KOPT-K1 (cell line): ENCODE data around the gene FAM131A.
A peak's percentile ranks its signal among the peaks of the same experiment; 100 is the strongest.

ENCODE experiments used
- H3K27ac ChIP-seq: fragments of 200-600 bp; sonication (generic); 2 replicates; pipeline ENCODE4 v1.5.1; 2016; ENCODE audit warnings: antibody characterized with exemption, mild to moderate bottlenecking, low read depth, low read length; ENCODE audit not compliant: poor library complexity, severe bottlenecking
- H3K36me3 ChIP-seq: fragments of 200-600 bp; sonication (generic); 2 replicates; pipeline ENCODE4 v1.5.1; 2017; ENCODE audit warnings: antibody characterized with exemption, mild to moderate bottlenecking, low read length, moderate library complexity; ENCODE audit not compliant: insufficient read depth
- H3K9me3 ChIP-seq: fragments of 200-600 bp; sonication (generic); 2 replicates; pipeline ENCODE4 v1.5.1; 2017; ENCODE audit warnings: antibody characterized with exemption, low read length, mild to moderate bottlenecking; ENCODE audit not compliant: insufficient read depth, poor library complexity, severe bottlenecking

The FAM131A gene

DNA sequence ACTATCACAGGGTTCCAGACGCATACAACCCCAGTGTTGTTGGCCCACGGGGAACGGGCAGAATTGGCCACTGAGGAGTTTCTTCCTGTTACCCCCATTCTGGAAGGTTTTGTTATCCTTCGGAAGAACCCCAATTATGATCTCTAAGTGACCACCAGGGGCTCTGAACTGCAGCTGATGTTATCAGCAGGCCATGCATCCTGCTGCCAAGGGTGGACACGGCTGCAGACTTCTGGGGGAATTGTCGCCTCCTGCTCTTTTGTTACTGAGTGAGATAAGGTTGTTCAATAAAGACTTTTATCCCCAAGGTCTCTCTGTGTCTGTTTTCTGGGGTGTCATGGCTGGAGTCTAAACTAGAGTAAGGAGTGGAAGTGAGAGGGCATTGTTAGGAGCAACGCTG lies 28.7 kb upstream of the FAM131A start:
- Histone ChIP-seq H3K36me3 (peaks cover 56% of the 10 kb centered on the region), H3K9me3 (no peaks in the 10 kb centered on the region), H3K27ac (no peak overlapping the region)

DNA sequence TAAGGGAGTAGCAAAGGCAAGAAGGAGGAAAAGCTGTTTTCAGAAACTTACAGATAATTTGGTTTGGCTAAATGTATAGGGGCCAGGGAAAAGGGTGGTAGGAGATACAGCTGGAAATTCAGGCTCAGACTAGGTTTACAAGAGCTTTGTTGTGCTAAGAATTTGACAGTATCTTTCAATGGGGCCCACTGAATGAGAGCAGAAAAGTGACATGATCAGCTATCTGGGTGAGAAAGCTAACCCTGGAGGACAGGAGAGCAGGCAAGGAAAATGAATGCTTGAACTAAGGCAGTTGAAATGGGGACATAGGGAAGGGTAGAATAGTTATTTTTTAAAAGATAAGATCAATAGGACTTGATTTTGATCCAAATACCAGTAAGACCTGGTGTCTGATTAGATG lies 25.8 kb upstream of the FAM131A start:
- Histone ChIP-seq H3K36me3 (peaks cover 34% of the 10 kb centered on the region), H3K9me3 (no peaks in the 10 kb centered on the region), H3K27ac (no peak overlapping the region)

DNA sequence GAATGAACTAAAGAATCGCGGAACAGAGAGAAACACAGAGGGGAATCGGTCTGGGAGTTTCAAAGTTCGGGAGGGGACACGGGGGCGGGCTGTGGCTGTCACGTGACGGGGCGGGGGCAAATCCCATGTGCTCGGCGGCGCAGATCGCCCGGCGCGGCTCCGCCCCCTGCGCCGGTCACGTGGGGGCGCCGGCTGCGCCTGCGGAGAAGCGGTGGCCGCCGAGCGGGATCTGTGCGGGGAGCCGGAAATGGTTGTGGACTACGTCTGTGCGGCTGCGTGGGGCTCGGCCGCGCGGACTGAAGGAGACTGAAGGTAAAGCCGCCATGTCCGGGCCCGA lies 23.1 kb upstream of the FAM131A start, which contains the start of gene EIF4G1:
TSS of gene EIF4G1 (plus strand) at position 244 of the 337 bp plus-strand sequence. CDS start 1,191 bp downstream, outside the sequence.
- Histone ChIP-seq H3K9me3 (no peaks in the 10 kb centered on the region), H3K27ac (peak within 1 kb of the TSS; percentile 87), H3K36me3 (peaks cover 34% of the 10 kb centered on the region)

DNA sequence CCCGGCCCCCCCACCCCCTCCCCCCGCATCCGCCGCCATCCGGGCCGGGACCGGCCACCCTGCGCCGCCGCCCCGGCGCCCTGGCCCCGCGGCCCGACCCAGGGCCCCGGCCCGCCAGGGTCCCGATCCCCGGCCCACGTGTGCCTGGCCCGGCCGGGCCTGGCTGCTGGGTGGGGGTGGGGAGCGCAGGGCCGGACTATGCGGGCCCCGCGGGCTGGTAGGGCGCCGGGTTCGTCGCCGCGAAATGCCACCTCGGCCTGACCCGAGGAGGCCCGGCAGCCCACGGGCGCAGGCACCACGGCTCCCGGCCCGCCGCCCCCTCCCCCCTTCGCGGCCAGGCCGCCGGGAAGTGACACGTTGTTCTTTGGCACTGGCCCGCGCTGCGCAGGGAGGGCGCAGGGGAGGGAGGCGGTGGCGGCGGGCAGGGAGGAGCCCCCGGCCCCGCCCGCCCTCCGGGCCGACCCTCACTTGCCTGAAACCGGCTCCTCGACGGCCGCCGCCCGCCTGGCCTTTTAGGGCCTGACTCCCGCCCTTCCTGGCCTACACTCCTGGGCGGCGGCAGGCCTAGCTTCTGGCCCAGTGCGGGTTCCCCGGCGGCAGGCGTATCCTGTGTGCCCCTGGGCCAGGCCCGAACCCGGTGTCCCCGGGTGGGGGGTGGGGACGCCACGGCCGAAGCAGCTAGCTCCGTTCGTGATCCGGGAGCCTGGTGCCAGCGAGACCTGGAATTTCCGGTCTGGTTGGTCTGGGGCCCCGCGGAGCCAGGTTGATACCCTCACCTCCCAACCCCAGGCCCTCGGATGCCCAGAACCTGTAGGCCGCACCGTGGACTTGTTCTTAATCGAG lies 22.5 kb upstream of the FAM131A start:
- H3K27ac ChIP-seq: peak overlapping the region; percentile 87
- H3K9me3 ChIP-seq: no peaks in the 10 kb centered on the region
- peaks cover 40% of the 10 kb centered on the region for H3K36me3 ChIP-seq

DNA sequence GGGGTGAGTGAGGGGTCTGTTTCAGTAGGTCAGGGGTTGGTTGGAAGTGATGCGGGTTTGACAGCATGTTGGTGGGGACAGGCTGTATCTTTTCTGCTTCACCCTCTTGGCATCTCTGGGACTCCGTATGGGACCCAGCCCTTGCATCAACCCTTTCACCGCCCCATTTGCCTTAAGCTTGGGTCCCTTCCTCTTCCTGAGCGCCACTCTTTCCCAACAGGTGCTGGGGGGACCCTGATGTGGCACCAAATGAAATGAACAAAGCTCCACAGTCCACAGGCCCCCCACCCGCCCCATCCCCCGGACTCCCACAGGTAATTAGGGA lies 21.9 kb upstream of the FAM131A start:
- Histone ChIP-seq H3K9me3 (no peaks in the 10 kb centered on the region), H3K27ac (peak overlapping the region; percentile 87), H3K36me3 (peaks cover 45% of the 10 kb centered on the region)

DNA sequence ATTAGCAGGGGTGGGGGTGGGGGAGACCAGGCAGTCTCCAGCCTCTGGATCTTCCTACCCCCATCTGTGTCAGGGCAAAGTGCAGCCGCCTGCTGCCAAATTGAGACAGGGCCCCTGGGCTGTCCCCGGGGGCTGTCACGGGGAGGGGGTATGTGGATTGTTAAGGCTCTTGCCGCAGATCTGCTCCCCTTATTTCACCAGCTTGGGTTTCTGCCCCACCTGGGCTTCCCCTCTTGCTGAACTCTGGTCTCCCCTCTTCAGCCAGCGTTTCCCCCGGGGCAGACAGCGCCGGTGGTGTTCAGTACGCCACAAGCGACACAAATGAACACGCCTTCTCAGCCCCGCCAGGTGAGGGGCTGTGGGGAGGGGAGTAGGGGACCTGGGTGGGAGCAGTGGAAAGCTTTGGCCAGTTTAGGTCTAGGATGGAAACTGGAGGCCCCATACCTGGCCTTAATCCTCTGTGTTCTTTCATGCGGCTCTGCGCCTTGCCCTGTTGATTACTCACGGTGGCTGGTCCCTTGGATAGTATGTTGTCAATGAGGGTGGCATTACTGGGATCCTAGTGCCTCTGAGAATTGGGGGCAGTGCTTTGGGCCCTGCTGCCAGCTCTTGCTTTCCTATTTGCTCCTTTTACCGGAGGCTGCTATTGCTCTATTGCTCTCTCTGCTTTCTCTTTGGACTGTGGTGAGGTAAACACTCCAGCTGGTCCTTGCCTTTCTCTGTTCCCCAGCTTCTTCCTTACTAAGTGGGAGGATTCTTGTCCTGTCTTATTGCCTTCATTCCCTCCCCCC lies 21.3 kb upstream of the FAM131A start:
- Histone ChIP-seq H3K36me3 (peaks cover 51% of the 10 kb centered on the region), H3K27ac (peak overlapping the region; percentile 87), H3K9me3 (no peaks in the 10 kb centered on the region)

DNA sequence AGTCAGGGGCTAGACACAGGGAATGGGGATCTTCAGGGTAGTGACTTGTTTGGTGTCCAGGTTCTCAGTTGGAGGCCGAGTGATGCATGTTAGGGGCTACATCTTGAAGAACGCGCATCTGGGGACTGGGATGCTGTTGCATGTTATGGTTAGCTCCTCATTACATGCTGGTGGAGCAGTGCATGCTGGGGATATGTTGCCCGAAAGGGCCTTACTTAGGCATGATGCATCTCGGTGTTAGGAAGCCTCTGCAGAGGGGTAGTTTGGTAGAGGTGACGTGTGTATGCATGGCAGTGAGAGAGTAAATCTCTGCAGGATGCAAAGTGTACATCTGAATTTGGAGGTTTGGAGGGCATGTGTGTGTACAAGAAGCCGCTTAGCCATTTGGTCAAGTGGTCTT lies 20.6 kb upstream of the FAM131A start:
- peaks cover 58% of the 10 kb centered on the region for H3K36me3 ChIP-seq
- no peak overlapping the region for H3K27ac ChIP-seq
- H3K9me3 ChIP-seq: no peaks in the 10 kb centered on the region

DNA sequence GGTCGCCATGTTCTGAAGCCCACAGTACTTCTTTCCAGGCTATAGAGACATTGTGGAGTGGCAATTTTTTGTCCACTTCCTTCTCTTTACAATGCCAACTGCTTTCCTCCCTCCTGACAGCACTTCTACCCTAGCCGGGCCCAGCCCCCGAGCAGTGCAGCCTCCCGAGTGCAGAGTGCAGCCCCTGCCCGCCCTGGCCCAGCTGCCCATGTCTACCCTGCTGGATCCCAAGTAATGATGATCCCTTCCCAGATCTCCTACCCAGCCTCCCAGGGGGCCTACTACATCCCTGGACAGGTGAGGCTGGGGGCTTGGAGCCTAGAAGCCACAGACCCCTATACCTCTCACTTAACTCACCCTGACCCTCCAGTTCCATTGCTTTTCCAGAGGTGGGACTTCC lies 20.2 kb upstream of the FAM131A start:
- Histone ChIP-seq H3K9me3 (no peaks in the 10 kb centered on the region), H3K36me3 (peaks cover 62% of the 10 kb centered on the region), H3K27ac (no peak overlapping the region)

DNA sequence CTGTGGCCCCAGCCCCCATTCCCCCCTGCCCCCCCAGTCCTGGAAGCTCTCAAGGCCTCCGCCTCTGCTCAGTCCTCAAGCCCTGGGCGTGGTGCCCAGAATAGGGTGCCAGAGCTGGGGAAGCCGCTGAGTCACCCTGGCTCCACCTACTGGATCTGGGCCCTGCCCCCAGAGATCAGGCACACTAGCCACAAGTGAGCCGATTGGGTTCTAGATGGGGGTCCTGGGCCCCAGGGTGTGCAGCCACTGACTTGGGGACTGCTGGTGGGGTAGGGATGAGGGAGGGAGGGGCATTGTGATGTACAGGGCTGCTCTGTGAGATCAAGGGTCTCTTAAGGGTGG lies 17.3 kb upstream of the FAM131A start:
- H3K36me3 ChIP-seq: peaks cover 91% of the 10 kb centered on the region
- H3K27ac ChIP-seq: no peak overlapping the region
- no peaks in the 10 kb centered on the region for H3K9me3 ChIP-seq

DNA sequence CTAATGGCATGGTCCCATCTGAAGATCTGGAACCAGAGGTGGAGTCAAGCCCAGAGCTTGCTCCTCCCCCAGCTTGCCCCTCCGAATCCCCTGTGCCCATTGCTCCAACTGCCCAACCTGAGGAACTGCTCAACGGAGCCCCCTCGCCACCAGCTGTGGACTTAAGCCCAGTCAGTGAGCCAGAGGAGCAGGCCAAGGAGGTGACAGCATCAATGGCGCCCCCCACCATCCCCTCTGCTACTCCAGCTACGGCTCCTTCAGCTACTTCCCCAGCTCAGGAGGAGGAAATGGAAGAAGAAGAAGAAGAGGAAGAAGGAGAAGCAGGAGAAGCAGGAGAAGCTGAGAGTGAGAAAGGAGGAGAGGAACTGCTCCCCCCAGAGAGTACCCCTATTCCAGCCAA lies 15.7 kb upstream of the FAM131A start:
- no peak overlapping the region for H3K27ac ChIP-seq
- H3K9me3 ChIP-seq: no peaks in the 10 kb centered on the region

DNA sequence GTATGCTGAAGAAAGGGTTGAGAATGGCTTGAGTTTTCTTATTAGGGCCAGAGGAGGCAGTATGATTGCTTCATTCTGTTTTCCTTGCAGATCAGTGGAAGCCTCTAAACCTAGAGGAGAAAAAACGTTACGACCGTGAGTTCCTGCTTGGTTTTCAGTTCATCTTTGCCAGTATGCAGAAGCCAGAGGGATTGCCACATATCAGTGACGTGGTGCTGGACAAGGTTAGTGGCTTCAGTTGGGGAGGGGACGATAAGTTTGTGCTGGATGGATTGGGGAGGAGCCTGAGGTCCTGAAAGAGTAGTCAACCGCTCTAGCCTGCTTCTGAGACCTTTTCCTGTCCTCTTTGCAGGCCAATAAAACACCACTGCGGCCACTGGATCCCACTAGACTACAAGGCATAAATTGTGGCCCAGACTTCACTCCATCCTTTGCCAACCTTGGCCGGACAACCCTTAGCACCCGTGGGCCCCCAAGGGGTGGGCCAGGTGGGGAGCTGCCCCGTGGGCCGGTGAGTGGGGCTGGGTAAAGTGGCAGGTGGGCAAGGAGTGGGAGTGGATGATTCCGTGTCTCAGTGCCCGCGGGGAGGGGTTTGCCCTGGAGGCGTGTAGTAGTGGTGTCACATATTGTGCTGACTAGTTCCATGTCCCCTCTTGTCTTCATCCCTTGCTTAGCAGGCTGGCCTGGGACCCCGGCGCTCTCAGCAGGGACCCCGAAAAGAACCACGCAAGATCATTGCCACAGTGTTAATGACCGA lies 14.5 kb upstream of the FAM131A start:
- Histone ChIP-seq H3K36me3 (peaks cover 99% of the 10 kb centered on the region), H3K27ac (no peak overlapping the region), H3K9me3 (no peaks in the 10 kb centered on the region)

More for the DNA sequence above, 15.7 kb upstream of the FAM131A start:
- H3K36me3 ChIP-seq: peaks cover 99% of the 10 kb centered on the region

DNA sequence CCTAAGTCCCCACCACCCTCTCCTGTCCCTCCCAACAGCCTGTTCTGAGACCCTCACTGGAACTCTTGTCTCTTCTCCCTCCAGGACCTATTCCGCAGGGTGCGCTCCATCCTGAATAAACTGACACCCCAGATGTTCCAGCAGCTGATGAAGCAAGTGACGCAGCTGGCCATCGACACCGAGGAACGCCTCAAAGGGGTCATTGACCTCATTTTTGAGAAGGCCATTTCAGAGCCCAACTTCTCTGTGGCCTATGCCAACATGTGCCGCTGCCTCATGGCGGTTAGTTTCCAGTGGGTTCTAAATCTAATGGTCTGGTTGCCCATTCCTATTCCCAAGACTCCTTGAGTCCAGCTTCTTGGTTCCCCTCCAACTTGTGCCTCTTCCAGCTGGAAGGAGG lies 13.7 kb upstream of the FAM131A start:
- H3K36me3 ChIP-seq: peaks cover 99% of the 10 kb centered on the region
- no peak overlapping the region for H3K27ac ChIP-seq

DNA sequence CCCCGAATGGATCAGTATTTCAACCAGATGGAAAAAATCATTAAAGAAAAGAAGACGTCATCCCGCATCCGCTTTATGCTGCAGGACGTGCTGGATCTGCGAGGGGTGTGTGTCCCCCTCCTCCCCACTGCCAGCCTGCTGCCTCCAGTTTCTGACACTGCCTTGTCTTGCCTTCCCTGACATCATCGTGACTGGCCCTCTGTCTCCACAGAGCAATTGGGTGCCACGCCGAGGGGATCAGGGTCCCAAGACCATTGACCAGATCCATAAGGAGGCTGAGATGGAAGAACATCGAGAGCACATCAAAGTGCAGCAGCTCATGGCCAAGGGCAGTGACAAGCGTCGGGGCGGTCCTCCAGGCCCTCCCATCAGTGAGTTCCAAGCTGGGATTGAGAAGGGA lies 12.1 kb upstream of the FAM131A start:
- no peak overlapping the region for H3K27ac ChIP-seq
- no peaks in the 10 kb centered on the region for H3K9me3 ChIP-seq

More for the DNA sequence above, 13.7 kb upstream of the FAM131A start:
- no peaks in the 10 kb centered on the region for H3K9me3 ChIP-seq

DNA sequence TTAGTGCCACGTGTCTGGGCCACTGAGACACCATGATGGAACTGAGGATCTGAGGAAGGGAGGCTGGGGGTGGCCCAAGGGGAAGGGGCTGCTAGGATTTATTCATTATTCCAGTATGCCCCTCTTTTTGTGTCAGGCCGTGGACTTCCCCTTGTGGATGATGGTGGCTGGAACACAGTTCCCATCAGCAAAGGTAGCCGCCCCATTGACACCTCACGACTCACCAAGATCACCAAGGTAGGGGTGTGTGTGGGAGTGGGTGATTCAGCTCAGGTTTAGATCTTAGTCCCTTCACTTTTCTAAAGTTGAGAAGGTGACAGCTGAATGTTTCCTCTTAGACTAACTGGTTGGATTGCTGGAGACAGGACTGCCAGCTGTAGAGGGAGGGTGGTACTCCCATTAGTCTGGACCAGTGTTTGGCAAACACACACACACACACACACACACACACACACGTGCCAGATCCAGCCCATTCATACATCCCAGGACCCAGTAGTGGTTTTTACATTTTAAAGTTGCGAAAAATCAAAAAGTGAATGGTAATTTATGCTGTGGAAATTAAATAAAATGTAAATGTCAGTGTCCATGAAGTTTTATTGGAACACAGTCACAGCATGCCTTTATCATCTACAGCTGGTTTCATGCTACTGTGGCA lies 11.6 kb upstream of the FAM131A start:
- Histone ChIP-seq H3K9me3 (no peaks in the 10 kb centered on the region), H3K27ac (no peak overlapping the region), H3K36me3 (peaks cover 100% of the 10 kb centered on the region)

More for the DNA sequence above, 12.1 kb upstream of the FAM131A start:
- H3K36me3 ChIP-seq: peaks cover 100% of the 10 kb centered on the region

DNA sequence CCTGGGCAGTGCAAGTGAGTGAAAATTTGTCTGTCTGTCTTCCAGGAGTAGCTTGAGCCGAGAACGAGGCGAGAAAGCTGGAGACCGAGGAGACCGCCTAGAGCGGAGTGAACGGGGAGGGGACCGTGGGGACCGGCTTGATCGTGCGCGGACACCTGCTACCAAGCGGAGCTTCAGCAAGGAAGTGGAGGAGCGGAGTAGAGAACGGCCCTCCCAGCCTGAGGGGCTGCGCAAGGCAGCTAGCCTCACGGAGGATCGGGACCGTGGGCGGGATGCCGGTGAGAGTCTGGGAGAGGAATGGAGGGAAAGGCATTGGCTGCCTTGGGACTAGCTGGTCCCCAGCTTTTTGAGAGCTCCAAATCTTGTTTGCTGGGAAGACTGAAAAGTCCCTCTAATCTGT lies 10.2 kb upstream of the FAM131A start:
- Histone ChIP-seq H3K36me3 (peaks cover 100% of the 10 kb centered on the region), H3K27ac (no peak overlapping the region), H3K9me3 (no peaks in the 10 kb centered on the region)
